H1 (cell line): ENCODE measurements around the gene SYF2. TPM values are rescaled to one million over a fixed set of nuclear protein-coding genes. Genes with fewer than 3 reads are reported as not detected.

Experiments used
- CHD7 ChIP-seq: fragments of 300-600 bp; sonication (generic); IDR thresholded peaks from 2 replicates; pipeline ENCODE4 v1.7.1; 2012; ENCODE audit warnings: low read length, moderate library complexity, mild to moderate bottlenecking, inconsistent platforms; ENCODE audit not compliant: insufficient replicate concordance
- EGR1 ChIP-seq: IDR thresholded peaks from 2 replicates; pipeline ENCODE4 v1.6.1; 2011; ENCODE audit warnings: low read depth, low read length, borderline replicate concordance
- PHF8 ChIP-seq: fragments of 200-600 bp; sonication (generic); conservative IDR thresholded peaks from 2 replicates; pipeline ENCODE4 v1.7.1; 2012; ENCODE audit warnings: low read depth, mild to moderate bottlenecking, inconsistent platforms, low read length, moderate library complexity
- polyA plus RNA-seq, 7 experiments: library from polyadenylated mRNA; depleted of rRNA in 3 of 7; stranded (reverse) in 5 of 7; unstranded in 2 of 7; fragments of >200 nt in 5 of 7; fragments of 200-250 nt in 2 of 7; gene quantifications; 1 replicate in 5 of 7; 2 replicates in 1 of 7; 4 replicates in 1 of 7; pipeline versions ENCODE4 v1.2.1 to v1.2.3, GENCODE V29; 2011 to 2013; ENCODE audit warnings: missing spikeins in 2 of 7, mixed read lengths in 2 of 7
- total RNA-seq: library from RNA; stranded (reverse); fragmentation: NEBNext Ultra II Directional; extraction: Animal tissue kit (Norgen Biotek cat#: 25700); gene quantifications from 2 replicates; pipeline ENCODE4 v1.2.1, GENCODE V29; 2021

The SYF2 gene
- total and polyA plus RNA-seq, 2 of the 8 experiments (the other 6 are each of a cell fraction or from before 2014, with no cell fraction given), result 7.5 to 33.0 TPM

- no peak for TF ChIP-seq CHD7
- no peak for TF ChIP-seq PHF8
- no peak for TF ChIP-seq EGR1
These were observed 26.5 kb downstream of the SYF2 start (continued) for GRCh38 chr1:25205786-25206185.
